ENCODE results near the gene NUP37. TPM values are rescaled to one million over a fixed set of nuclear protein-coding genes. Genes with fewer than 3 reads are reported as not detected.
"Not testable (repeated sequence)": the region's sequence is repeated elsewhere in the genome, so short reads cannot be mapped to it uniquely, and the experiment has no call there.

The NUP37 gene, protein sequence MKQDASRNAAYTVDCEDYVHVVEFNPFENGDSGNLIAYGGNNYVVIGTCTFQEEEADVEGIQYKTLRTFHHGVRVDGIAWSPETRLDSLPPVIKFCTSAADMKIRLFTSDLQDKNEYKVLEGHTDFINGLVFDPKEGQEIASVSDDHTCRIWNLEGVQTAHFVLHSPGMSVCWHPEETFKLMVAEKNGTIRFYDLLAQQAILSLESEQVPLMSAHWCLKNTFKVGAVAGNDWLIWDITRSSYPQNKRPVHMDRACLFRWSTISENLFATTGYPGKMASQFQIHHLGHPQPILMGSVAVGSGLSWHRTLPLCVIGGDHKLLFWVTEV
- total RNA-seq = 10 to 100 TPM; 10.6 to 14.7 (median 10.7) TPM
- total RNA-seq (2013) = 28.4 TPM

DNA sequence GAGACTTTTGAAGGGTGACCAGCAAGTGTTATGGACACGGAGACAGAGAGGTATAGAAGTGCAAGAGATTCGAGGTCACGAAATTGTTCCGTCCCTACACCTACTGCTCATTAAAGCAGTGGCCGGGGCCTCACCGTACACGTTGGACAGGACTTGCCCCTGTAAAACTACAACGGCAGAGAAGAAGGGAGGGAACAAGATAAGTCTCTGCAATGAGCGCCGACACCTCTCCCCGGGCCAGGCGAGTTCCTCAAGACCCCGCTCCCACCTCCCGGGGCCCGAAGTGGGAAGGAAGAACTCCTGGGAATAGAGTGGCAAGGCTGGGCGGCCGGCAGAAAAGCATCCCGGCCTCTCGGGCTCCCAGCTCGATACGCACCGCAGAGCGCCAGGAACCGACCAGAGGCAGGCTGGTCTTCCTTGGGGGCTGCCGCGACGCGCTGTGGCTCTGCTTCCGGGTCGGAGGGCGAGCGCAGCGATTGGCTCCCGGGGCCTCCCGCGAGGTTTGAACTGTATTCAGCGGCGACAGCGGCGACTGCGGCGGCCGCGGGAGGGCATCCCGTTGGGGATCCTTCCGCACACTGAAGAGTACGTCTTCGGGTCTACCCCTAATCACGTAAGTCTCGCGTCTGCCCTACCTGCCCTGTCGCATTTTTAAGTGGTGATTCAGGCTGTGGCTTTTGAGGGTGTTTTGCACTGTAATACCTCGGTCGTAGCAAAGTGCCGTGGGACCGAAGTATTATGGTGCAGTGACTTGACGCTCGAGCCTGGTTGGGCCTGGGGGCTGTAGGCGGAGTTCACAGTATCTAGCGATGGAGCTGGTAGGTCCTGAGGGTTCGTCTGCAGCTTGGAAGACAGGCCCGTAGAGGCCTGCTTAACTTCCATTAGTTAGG lies at the start of gene NUP37, which contains the start of gene PARPBP:
Gene NUP37 (minus strand): TSS at position 441 of the 890 bp plus-strand sequence. CDS start 1,596 bp downstream, outside the sequence.
Gene PARPBP (plus strand): TSS at position 510 of the 890 bp plus-strand sequence. CDS start 3,706 bp downstream, outside the sequence.
- Histone ChIP-seq H3K36me3 (ENCODE audit: control insufficient read depth, insufficient read depth, low read length) (peaks cover 15% of the 10 kb centered on the region), H3K9me3 (ENCODE audit: control insufficient read depth, insufficient read depth, low read length) (no peaks in the 10 kb centered on the region), H3K4me1 (ENCODE audit: control insufficient read depth, insufficient read depth, low read length) (peaks cover 5% of the 10 kb centered on the region), H3K4me3 (ENCODE audit: low read length) (peak within 1 kb of the TSS; percentile 76), H3K27me3 (ENCODE audit: control insufficient read depth, insufficient read depth, low read length) (no peaks in the 10 kb centered on the region), H3K27ac (ENCODE audit: low read length) (peak within 1 kb of the TSS; percentile 80)
- Mint-ChIP-seq H3K9me3 (no peaks in the 10 kb centered on the region), H3K27me3 (ENCODE audit: low read depth in 2 of 2) (no peaks in the 10 kb centered on the region), H3K4me3 (peak within 1 kb of the TSS; percentile 92), H3K27ac (peak within 1 kb of the TSS; percentile 89 to 94), H3K36me3 (no peaks in the 10 kb centered on the region), H3K4me1 (peaks cover 16 to 17% of the 10 kb centered on the region in 2 donors)
- intact Hi-C loops (cut with micrococcal nuclease) = loop anchor here (1.0 to 5.0 kb wide), 2 partner anchors 58 to 243 kb away; partner anchors contain the start of gene DRAM1
- ATAC-seq (peak; percentile 93 to 95 (median 94)), DNase-seq (peak; percentile 94 to 95)
- WGBS (ENCODE audit: insufficient coverage) = under 1% methylated on average over 62 of the region's 62 CpGs
- TF ChIP-seq, protein P1, sequence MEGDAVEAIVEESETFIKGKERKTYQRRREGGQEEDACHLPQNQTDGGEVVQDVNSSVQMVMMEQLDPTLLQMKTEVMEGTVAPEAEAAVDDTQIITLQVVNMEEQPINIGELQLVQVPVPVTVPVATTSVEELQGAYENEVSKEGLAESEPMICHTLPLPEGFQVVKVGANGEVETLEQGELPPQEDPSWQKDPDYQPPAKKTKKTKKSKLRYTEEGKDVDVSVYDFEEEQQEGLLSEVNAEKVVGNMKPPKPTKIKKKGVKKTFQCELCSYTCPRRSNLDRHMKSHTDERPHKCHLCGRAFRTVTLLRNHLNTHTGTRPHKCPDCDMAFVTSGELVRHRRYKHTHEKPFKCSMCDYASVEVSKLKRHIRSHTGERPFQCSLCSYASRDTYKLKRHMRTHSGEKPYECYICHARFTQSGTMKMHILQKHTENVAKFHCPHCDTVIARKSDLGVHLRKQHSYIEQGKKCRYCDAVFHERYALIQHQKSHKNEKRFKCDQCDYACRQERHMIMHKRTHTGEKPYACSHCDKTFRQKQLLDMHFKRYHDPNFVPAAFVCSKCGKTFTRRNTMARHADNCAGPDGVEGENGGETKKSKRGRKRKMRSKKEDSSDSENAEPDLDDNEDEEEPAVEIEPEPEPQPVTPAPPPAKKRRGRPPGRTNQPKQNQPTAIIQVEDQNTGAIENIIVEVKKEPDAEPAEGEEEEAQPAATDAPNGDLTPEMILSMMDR (IDR thresholded peaks at IDR 0.05) = no peak

DNA sequence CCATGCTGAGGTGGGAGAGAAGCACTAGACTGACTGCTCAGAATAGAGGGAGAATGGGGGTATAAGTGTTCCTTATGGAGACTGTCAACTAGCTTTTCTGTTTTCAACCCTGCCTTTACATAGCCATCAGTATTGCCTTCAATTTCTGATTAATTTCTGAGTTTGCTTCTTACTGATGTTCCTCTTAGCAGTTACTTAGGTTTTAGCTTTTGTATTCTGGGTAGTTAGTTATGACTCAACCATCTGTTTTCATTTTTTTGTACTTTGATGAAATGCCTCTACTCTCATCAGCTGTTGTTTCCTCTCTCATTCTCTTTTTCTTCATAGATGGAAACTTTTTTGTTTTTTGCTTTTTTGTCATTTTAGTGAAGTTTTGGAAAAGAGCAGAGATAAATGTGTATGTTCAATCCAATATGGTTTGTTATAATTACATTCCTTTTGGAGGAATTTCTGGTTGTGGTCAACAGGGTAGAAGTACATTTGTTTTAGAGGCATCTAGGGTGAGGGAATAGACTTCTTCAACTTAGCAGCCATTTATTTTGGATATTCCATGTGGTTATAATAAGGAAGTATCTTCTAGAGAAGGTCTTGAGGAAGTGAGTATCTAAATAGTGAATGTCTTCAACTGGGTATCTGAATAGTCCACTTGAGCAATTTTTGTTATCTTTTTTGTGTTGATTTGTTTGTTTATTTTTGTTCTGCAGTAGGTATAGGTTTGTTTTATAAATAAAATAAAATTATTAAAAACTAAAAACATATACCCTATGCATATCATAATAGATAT lies 48.1 kb upstream of the NUP37 start:
- Mint-ChIP-seq H3K27ac (no peak overlapping the region), H3K36me3 (no peaks in the 10 kb centered on the region), H3K27me3 (ENCODE audit: low read depth in 2 of 2) (no peaks in the 10 kb centered on the region), H3K4me3 (no peak overlapping the region), H3K9me3 (no peaks in the 10 kb centered on the region), H3K4me1 (no peaks in the 10 kb centered on the region)
- intact Hi-C loops (cut with micrococcal nuclease) = no loop called here
- no peaks in the 10 kb centered on the region for H3K9me3 ChIP-seq (ENCODE audit: control insufficient read depth, insufficient read depth, low read length)
- DNase-seq (no peak), ATAC-seq (no peak)
- no peak overlapping the region for H3K27ac ChIP-seq (ENCODE audit: low read length)
- H3K36me3 ChIP-seq (ENCODE audit: control insufficient read depth, insufficient read depth, low read length) = no peaks in the 10 kb centered on the region
- no peak overlapping the region for H3K4me3 ChIP-seq (ENCODE audit: low read length)
- no peaks in the 10 kb centered on the region for H3K27me3 ChIP-seq (ENCODE audit: control insufficient read depth, insufficient read depth, low read length)
- TF ChIP-seq, protein P1 (IDR thresholded peaks at IDR 0.05) = no peak
- no peaks in the 10 kb centered on the region for H3K4me1 ChIP-seq (ENCODE audit: control insufficient read depth, insufficient read depth, low read length)

DNA sequence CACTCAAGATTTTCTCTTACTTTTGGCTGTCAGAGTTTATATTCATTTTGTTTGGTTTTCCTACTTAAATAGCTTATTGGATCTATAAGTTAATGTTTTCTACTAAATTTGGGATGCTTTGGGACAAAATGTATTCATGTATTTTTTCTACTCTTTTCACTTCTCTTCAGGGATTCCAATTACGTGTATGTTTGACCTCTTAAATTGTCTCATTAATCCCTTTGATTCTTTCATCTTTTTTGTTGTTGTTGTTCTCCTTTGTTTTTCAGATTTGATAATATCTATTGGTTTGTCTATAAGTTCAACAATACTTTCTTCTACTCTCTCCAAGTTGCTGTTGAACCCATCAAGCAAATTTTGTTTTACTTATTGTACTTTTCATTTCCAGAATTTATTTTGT lies 43.5 kb upstream of the NUP37 start:
- H3K4me1 Mint-ChIP-seq = no peaks in the 10 kb centered on the region
- Histone ChIP-seq H3K4me3 (ENCODE audit: low read length) (no peak overlapping the region), H3K36me3 (ENCODE audit: control insufficient read depth, insufficient read depth, low read length) (no peaks in the 10 kb centered on the region), H3K27me3 (ENCODE audit: control insufficient read depth, insufficient read depth, low read length) (no peaks in the 10 kb centered on the region), H3K9me3 (ENCODE audit: control insufficient read depth, insufficient read depth, low read length) (no peaks in the 10 kb centered on the region), H3K4me1 (ENCODE audit: control insufficient read depth, insufficient read depth, low read length) (no peaks in the 10 kb centered on the region), H3K27ac (ENCODE audit: low read length) (no peak overlapping the region)
- H3K4me3 Mint-ChIP-seq = no peak overlapping the region
- H3K36me3 Mint-ChIP-seq = no peaks in the 10 kb centered on the region
- DNase-seq (no peak), ATAC-seq (no peak)
- H3K27me3 Mint-ChIP-seq (ENCODE audit: low read depth in 2 of 2) = no peaks in the 10 kb centered on the region
- TF ChIP-seq, protein P1 (IDR thresholded peaks at IDR 0.05) = no peak
- H3K27ac Mint-ChIP-seq = no peak overlapping the region
- H3K9me3 Mint-ChIP-seq = no peaks in the 10 kb centered on the region
- intact Hi-C loops (cut with micrococcal nuclease) = no loop called here
- no CpG with 5 or more reads among the region's 1 CpG for WGBS (ENCODE audit: insufficient coverage)

DNA sequence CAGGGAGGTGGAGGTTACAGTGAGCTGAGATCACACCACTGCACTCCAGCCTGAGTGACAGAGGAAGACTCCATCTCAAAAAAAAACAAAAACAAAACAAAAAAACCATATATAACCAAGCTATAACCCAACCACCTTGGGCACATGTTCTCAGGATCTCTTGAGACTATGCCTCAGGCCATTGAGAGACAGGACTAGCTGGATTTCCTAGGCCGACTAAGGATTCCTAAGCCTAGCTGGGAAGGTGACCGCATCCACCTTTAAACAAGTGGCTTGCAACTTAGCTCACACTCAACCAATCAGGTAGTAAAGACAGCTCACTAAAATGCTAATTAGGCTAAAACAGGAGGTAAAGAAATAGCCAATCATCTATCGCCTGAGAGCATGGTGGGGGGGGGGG lies 35.3 kb upstream of the NUP37 start:
- H3K36me3 Mint-ChIP-seq; H3K27ac Mint-ChIP-seq; H3K9me3 Mint-ChIP-seq; H3K27ac ChIP-seq (ENCODE audit: low read length); H3K4me3 Mint-ChIP-seq; H3K27me3 ChIP-seq (ENCODE audit: control insufficient read depth, insufficient read depth, low read length); intact Hi-C loops (cut with micrococcal nuclease); H3K9me3 ChIP-seq (ENCODE audit: control insufficient read depth, insufficient read depth, low read length); H3K4me1 ChIP-seq (ENCODE audit: control insufficient read depth, insufficient read depth, low read length); H3K4me1 Mint-ChIP-seq; ATAC-seq; H3K27me3 Mint-ChIP-seq (ENCODE audit: low read depth in 2 of 2); H3K4me3 ChIP-seq (ENCODE audit: low read length); H3K36me3 ChIP-seq (ENCODE audit: control insufficient read depth, insufficient read depth, low read length); DNase-seq: not testable (repeated sequence)
- WGBS (ENCODE audit: insufficient coverage) = 100% methylated on average over 3 of the region's 3 CpGs

DNA sequence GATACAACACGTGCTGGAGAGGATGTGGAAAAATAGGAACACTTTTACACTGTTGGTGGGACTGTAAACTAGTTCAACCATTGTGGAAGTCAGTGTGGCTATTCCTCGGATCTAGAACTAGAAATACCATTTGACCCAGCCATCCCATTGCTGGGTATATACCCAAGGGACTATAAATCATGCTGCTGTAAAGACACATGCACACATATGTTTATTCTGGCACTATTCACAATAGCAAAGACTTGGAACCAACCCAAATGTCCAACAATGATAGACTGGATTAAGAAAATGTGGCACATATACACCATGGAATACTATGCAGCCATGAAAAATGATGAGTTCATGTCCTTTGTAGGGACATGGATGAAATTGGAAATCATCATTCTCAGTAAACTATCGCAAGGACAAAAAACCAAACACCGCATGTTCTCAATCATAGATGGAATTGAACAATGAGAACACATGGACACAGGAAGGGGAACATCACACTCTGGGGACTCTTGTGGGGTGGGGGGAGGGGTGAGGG lies 27.2 kb upstream of the NUP37 start:
- H3K27ac Mint-ChIP-seq; H3K27ac ChIP-seq (ENCODE audit: low read length); H3K4me3 Mint-ChIP-seq; H3K27me3 ChIP-seq (ENCODE audit: control insufficient read depth, insufficient read depth, low read length); H3K36me3 Mint-ChIP-seq; H3K9me3 ChIP-seq (ENCODE audit: control insufficient read depth, insufficient read depth, low read length); DNase-seq; H3K27me3 Mint-ChIP-seq (ENCODE audit: low read depth in 2 of 2); ATAC-seq; H3K9me3 Mint-ChIP-seq; H3K36me3 ChIP-seq (ENCODE audit: control insufficient read depth, insufficient read depth, low read length); H3K4me3 ChIP-seq (ENCODE audit: low read length); intact Hi-C loops (cut with micrococcal nuclease); H3K4me1 ChIP-seq (ENCODE audit: control insufficient read depth, insufficient read depth, low read length); H3K4me1 Mint-ChIP-seq: not testable (repeated sequence)
- 100% methylated on average over 3 of the region's 4 CpGs for WGBS (ENCODE audit: insufficient coverage)
